GM21423 (cell line): Measurements from ENCODE around the gene EFHD2.
"Not testable (repeated sequence)": the region's sequence is repeated elsewhere in the genome, so short reads cannot be mapped to it uniquely, and the experiment has no call there.

Experiments
- ATAC-seq: cut with Tn5 transposase; IDR thresholded peaks from one replicate; pipeline ENCODE4 v1.9.1; 2021; ENCODE audit warnings: mild to moderate bottlenecking, moderate library complexity; ENCODE audit not compliant: unreplicated experiment

EFHD2 gene

GRCh38 chr1:15410884-15411245 is 1.2 kb downstream of the EFHD2 start:
- ATAC-seq = no peak

GRCh38 chr1:15411593-15412137 is 2.0 kb downstream of the EFHD2 start:
- ATAC-seq = peak; percentile 56

GRCh38 chr1:15412175-15412800 is 2.6 kb downstream of the EFHD2 start:
- ATAC-seq = no peak

- ATAC-seq = no peak
These were observed 3.2 kb downstream of the EFHD2 start for GRCh38 chr1:15412843-15413242.

GRCh38 chr1:15413563-15414444 is 4.1 kb downstream of the EFHD2 start:
- no peak for ATAC-seq

- no peak for ATAC-seq
These were observed 4.8 kb downstream of the EFHD2 start for GRCh38 chr1:15414445-15414983.

- ATAC-seq = peak; percentile 48
These were observed 7.6 kb downstream of the EFHD2 start for GRCh38 chr1:15417059-15417934.

- no peak for ATAC-seq
These were observed 9.3 kb downstream of the EFHD2 start for GRCh38 chr1:15418806-15419515.

GRCh38 chr1:15420853-15421465 is 11.3 kb downstream of the EFHD2 start:
- ATAC-seq = no peak

- no peak for ATAC-seq
These were observed 13.2 kb downstream of the EFHD2 start for GRCh38 chr1:15422871-15423270.

GRCh38 chr1:15423355-15424077 is 13.8 kb downstream of the EFHD2 start:
- no peak for ATAC-seq

- no peak for ATAC-seq
These were observed 14.5 kb downstream of the EFHD2 start for GRCh38 chr1:15424146-15424667.

GRCh38 chr1:15424981-15425380 is 15.3 kb downstream of the EFHD2 start:
- ATAC-seq = no peak

GRCh38 chr1:15425521-15425920 is 15.8 kb downstream of the EFHD2 start:
- ATAC-seq = no peak

GRCh38 chr1:15425958-15426357 is 16.3 kb downstream of the EFHD2 start:
- ATAC-seq = no peak

GRCh38 chr1:15426492-15427279 is 17.0 kb downstream of the EFHD2 start:
- no peak for ATAC-seq

GRCh38 chr1:15427280-15427666 is 17.6 kb downstream of the EFHD2 start:
- ATAC-seq = no peak

- ATAC-seq = not testable (repeated sequence)
These were observed 18.6 kb downstream of the EFHD2 start for GRCh38 chr1:15428252-15428651.
